Subcutaneous abdominal adipose tissue (tissue), 5 donors: ENCODE results near the gene GLB1L3.

Experiments used
- H3K27ac ChIP-seq: one replicate; pipeline ENCODE4 v1.7.0; 2013; ENCODE audit warnings: low read depth, mild to moderate bottlenecking, inconsistent platforms, low read length, moderate library complexity
- H3K27me3 ChIP-seq, 5 donors: one replicate each; pipeline ENCODE4 v1.7.0; 2013; ENCODE audit warnings: low read length in 5 of 5, inconsistent platforms in 1 of 5; ENCODE audit not compliant: control insufficient read depth in 5 of 5, insufficient read depth in 4 of 5
- H3K36me3 ChIP-seq, 5 donors: one replicate each; pipeline ENCODE4 v1.7.0; 2013; ENCODE audit warnings: low read length in 5 of 5; ENCODE audit not compliant: control insufficient read depth in 5 of 5, insufficient read depth in 5 of 5
- H3K4me1 ChIP-seq, 5 donors: one replicate each; pipeline ENCODE4 v1.7.0; 2013; ENCODE audit warnings: low read length in 5 of 5, mild to moderate bottlenecking in 3 of 5, moderate library complexity in 1 of 5; ENCODE audit not compliant: control insufficient read depth in 5 of 5, insufficient read depth in 5 of 5
- H3K4me3 ChIP-seq, 5 donors: one replicate each; pipeline ENCODE4 v1.7.0; 2013; ENCODE audit warnings: low read length in 5 of 5, low read depth in 1 of 5
- H3K9ac ChIP-seq, 5 donors: one replicate each; pipeline ENCODE4 v1.7.0; 2013; ENCODE audit warnings: low read length in 5 of 5, mild to moderate bottlenecking in 4 of 5, moderate library complexity in 3 of 5
- H3K9me3 ChIP-seq, 5 donors: one replicate each; pipeline ENCODE4 v1.7.0; 2013; ENCODE audit warnings: low read length in 5 of 5; ENCODE audit not compliant: control insufficient read depth in 5 of 5
- donor health status: healthy.
- donor health status: healthy.
- donor health status: healthy.
- donor health status: healthy.
- donor health status: healthy.

The GLB1L3 gene

GRCh38 chr11:134237557-134237922 lies 38.6 kb upstream of the GLB1L3 start:
- Histone ChIP-seq H3K27ac (no peak overlapping the region), H3K4me1 (peaks cover 0 to under 1% (median 0%) of the 10 kb centered on the region in 5 donors), H3K9me3 (no peaks in the 10 kb centered on the region), H3K9ac (no peak overlapping the region), H3K4me3 (no peak overlapping the region), H3K27me3 (no peaks in the 10 kb centered on the region), H3K36me3 (peaks cover 15 to 64% (median 60%) of the 10 kb centered on the region in 5 donors)

GRCh38 chr11:134238956-134239355 lies 37.2 kb upstream of the GLB1L3 start:
- H3K9me3 ChIP-seq = no peaks in the 10 kb centered on the region
- H3K36me3 ChIP-seq = peaks cover 20 to 78% (median 71%) of the 10 kb centered on the region in 5 donors

GRCh38 chr11:134240592-134240991 lies 35.6 kb upstream of the GLB1L3 start:
- Histone ChIP-seq H3K9me3 (no peaks in the 10 kb centered on the region), H3K4me3 (no peak overlapping the region), H3K36me3 (peaks cover 25 to 83% (median 79%) of the 10 kb centered on the region in 5 donors), H3K4me1 (no peaks in the 10 kb centered on the region), H3K27ac (no peak overlapping the region), H3K27me3 (no peaks in the 10 kb centered on the region), H3K9ac (no peak overlapping the region)

More at GRCh38 chr11:134238956-134239355, 37.2 kb upstream of the GLB1L3 start:
- H3K27ac ChIP-seq = no peak overlapping the region
- no peaks in the 10 kb centered on the region for H3K27me3 ChIP-seq
- H3K4me1 ChIP-seq = no peaks in the 10 kb centered on the region
- H3K4me3 ChIP-seq = no peak overlapping the region
- H3K9ac ChIP-seq = no peak overlapping the region

GRCh38 chr11:134242376-134242775 lies 33.8 kb upstream of the GLB1L3 start:
- Histone ChIP-seq H3K9ac (no peak overlapping the region), H3K36me3 (peaks cover 21 to 88% (median 85%) of the 10 kb centered on the region in 5 donors), H3K27ac (no peak overlapping the region), H3K27me3 (no peaks in the 10 kb centered on the region), H3K4me3 (no peak overlapping the region), H3K4me1 (peaks cover 0 to 4% (median 0%) of the 10 kb centered on the region in 5 donors), H3K9me3 (no peaks in the 10 kb centered on the region)

- no peak overlapping the region for H3K9ac ChIP-seq
- no peaks in the 10 kb centered on the region for H3K9me3 ChIP-seq
- no peak overlapping the region for H3K27ac ChIP-seq
- peaks cover 0 to 4% (median 0%) of the 10 kb centered on the region in 5 donors for H3K4me1 ChIP-seq
- no peak overlapping the region for H3K4me3 ChIP-seq
- H3K27me3 ChIP-seq = no peaks in the 10 kb centered on the region
- peaks cover 29 to 98% (median 97%) of the 10 kb centered on the region in 5 donors for H3K36me3 ChIP-seq
These were observed 32.3 kb upstream of the GLB1L3 start for GRCh38 chr11:134243913-134244312.

GRCh38 chr11:134244593-134244992 lies 31.6 kb upstream of the GLB1L3 start:
- no peaks in the 10 kb centered on the region for H3K9me3 ChIP-seq
- H3K36me3 ChIP-seq = peaks cover 29 to 98% (median 97%) of the 10 kb centered on the region in 5 donors
- no peaks in the 10 kb centered on the region for H3K27me3 ChIP-seq
- peaks cover 0 to 4% (median 0%) of the 10 kb centered on the region in 5 donors for H3K4me1 ChIP-seq
- no peak overlapping the region for H3K9ac ChIP-seq
- H3K4me3 ChIP-seq = no peak overlapping the region
- no peak overlapping the region for H3K27ac ChIP-seq

- no peaks in the 10 kb centered on the region for H3K27me3 ChIP-seq
- no peak overlapping the region for H3K4me3 ChIP-seq
- no peak overlapping the region for H3K27ac ChIP-seq
- H3K9ac ChIP-seq = no peak overlapping the region
- peaks cover 23 to 97% (median 95%) of the 10 kb centered on the region in 5 donors for H3K36me3 ChIP-seq
- H3K4me1 ChIP-seq = peaks cover 0 to 8% (median 4%) of the 10 kb centered on the region in 5 donors
- no peaks in the 10 kb centered on the region for H3K9me3 ChIP-seq
These were observed 30.7 kb upstream of the GLB1L3 start for GRCh38 chr11:134245434-134245833.

GRCh38 chr11:134246100-134246499 lies 30.1 kb upstream of the GLB1L3 start:
- H3K36me3 ChIP-seq = peaks cover 23 to 96% (median 91%) of the 10 kb centered on the region in 5 donors
- no peak overlapping the region for H3K4me3 ChIP-seq
- H3K27ac ChIP-seq = no peak overlapping the region
- no peak overlapping the region for H3K9ac ChIP-seq
- no peaks in the 10 kb centered on the region for H3K27me3 ChIP-seq
- no peaks in the 10 kb centered on the region for H3K9me3 ChIP-seq
- H3K4me1 ChIP-seq = peaks cover 3 to 15% (median 11%) of the 10 kb centered on the region in 5 donors

GRCh38 chr11:134246678-134247077 lies 29.5 kb upstream of the GLB1L3 start:
- H3K4me1 ChIP-seq = peaks cover 4 to 21% (median 15%) of the 10 kb centered on the region in 5 donors
- H3K36me3 ChIP-seq = peaks cover 23 to 92% (median 85%) of the 10 kb centered on the region in 5 donors
- H3K9me3 ChIP-seq = no peaks in the 10 kb centered on the region
- H3K27ac ChIP-seq = no peak overlapping the region
- no peak overlapping the region for H3K9ac ChIP-seq
- no peak overlapping the region for H3K4me3 ChIP-seq
- H3K27me3 ChIP-seq = no peaks in the 10 kb centered on the region

GRCh38 chr11:134248910-134249480 lies 27.2 kb upstream of the GLB1L3 start:
- H3K36me3 ChIP-seq = peaks cover 18 to 69% (median 62%) of the 10 kb centered on the region in 5 donors

More at GRCh38 chr11:134248910-134249480, 27.2 kb upstream of the GLB1L3 start:
- Histone ChIP-seq H3K27ac (no peak overlapping the region), H3K4me3 (no peak overlapping the region), H3K9me3 (no peaks in the 10 kb centered on the region), H3K9ac (peak overlapping the region in 1 of 5 donors; percentile 10), H3K27me3 (no peaks in the 10 kb centered on the region), H3K4me1 (peaks cover 6 to 34% (median 29%) of the 10 kb centered on the region in 5 donors)
